Neuronal stem cell (in vitro differentiated cells): ENCODE results near the gene STIM1.
A peak's percentile ranks its signal among the peaks of the same experiment; 100 is the strongest.

Experiments
- DNase-seq: peaks from one replicate; pipeline ENCODE4 v3.0.0-alpha.2; 2013; ENCODE audit warnings: low spot score
- H2AFZ ChIP-seq: one replicate; pipeline ENCODE4 v1.6.1; 2013; ENCODE audit warnings: mild to moderate bottlenecking, low read length, inconsistent platforms
- H2AK5ac ChIP-seq: 2 replicates; pipeline ENCODE4 v1.6.1; 2013; ENCODE audit warnings: low read depth, mild to moderate bottlenecking, inconsistent platforms, low read length, moderate library complexity, mixed read lengths
- H2BK120ac ChIP-seq: 2 replicates; pipeline ENCODE4 v1.6.1; 2013; ENCODE audit warnings: low read depth, mild to moderate bottlenecking, inconsistent platforms, low read length, moderate library complexity, mixed read lengths
- H2BK12ac ChIP-seq: one replicate; pipeline ENCODE4 v1.6.1; 2013; ENCODE audit warnings: low read length, inconsistent platforms
- H2BK15ac ChIP-seq: 2 replicates; pipeline ENCODE4 v1.6.1; 2013; ENCODE audit warnings: mild to moderate bottlenecking, low read length, inconsistent platforms, mixed read lengths
- H2BK5ac ChIP-seq: one replicate; pipeline ENCODE4 v1.6.1; 2013; ENCODE audit warnings: inconsistent platforms, mild to moderate bottlenecking, low read length, moderate library complexity
- H3K14ac ChIP-seq: one replicate; pipeline ENCODE4 v1.6.1; 2013; ENCODE audit warnings: low read length, inconsistent platforms
- H3K18ac ChIP-seq: 2 replicates; pipeline ENCODE4 v1.6.1; 2013; ENCODE audit warnings: low read length, inconsistent platforms
- H3K23ac ChIP-seq: 2 replicates; pipeline ENCODE4 v1.6.1; 2013; ENCODE audit warnings: low read depth, mild to moderate bottlenecking, mixed read lengths, low read length, inconsistent platforms; ENCODE audit not compliant: poor library complexity
- H3K27ac ChIP-seq: replicated peaks from 3 replicates; pipeline ENCODE4 v1.5.1; 2013; ENCODE audit warnings: low read length, inconsistent platforms
- H3K27me3 ChIP-seq, 3 experiments: 2 replicates each; pipeline ENCODE4 v1.6.1; 2013; ENCODE audit warnings: low read length in 3 of 3, mild to moderate bottlenecking in 2 of 3, inconsistent platforms in 1 of 3, low read depth in 1 of 3, mixed read lengths in 1 of 3, moderate library complexity in 1 of 3; ENCODE audit not compliant: control insufficient read depth in 3 of 3, insufficient read depth in 3 of 3
- H3K36me3 ChIP-seq, 2 donors: replicated peaks in 1 of 2; 2 replicates each; pipeline ENCODE4 v1.6.1; 2013; ENCODE audit warnings: low read length in 2 of 2; ENCODE audit not compliant: control insufficient read depth in 2 of 2, insufficient read depth in 2 of 2
- H3K4ac ChIP-seq: 2 replicates; pipeline ENCODE4 v1.6.1; 2013; ENCODE audit warnings: inconsistent platforms, mild to moderate bottlenecking, low read length, moderate library complexity
- H3K4me1 ChIP-seq, 2 donors: 1 replicate in 1 of 2; 2 replicates in 1 of 2; pipeline ENCODE4 v1.6.1; 2013; ENCODE audit warnings: low read length in 2 of 2, low read depth in 1 of 2; ENCODE audit not compliant: control insufficient read depth in 2 of 2, insufficient read depth in 1 of 2
- H3K4me2 ChIP-seq: one replicate; pipeline ENCODE4 v1.6.1; 2013; ENCODE audit warnings: mild to moderate bottlenecking, low read length, inconsistent platforms; ENCODE audit not compliant: insufficient read depth, poor library complexity, severe bottlenecking
- H3K4me3 ChIP-seq, 2 donors: 2 replicates each; pipeline ENCODE4 v1.5.1; 2013; ENCODE audit warnings: low read length in 2 of 2, mild to moderate bottlenecking in 2 of 2, inconsistent platforms in 1 of 2, moderate library complexity in 1 of 2
- H3K79me1 ChIP-seq: one replicate; pipeline ENCODE4 v1.6.1; 2013; ENCODE audit warnings: low read depth, mild to moderate bottlenecking, inconsistent platforms, low read length, moderate library complexity
- H3K9ac ChIP-seq: one replicate; pipeline ENCODE4 v1.6.1; 2013; ENCODE audit warnings: mild to moderate bottlenecking, low read depth, low read length, inconsistent platforms; ENCODE audit not compliant: poor library complexity
- H3K9me3 ChIP-seq, 2 donors: replicated peaks in 1 of 2; 2 replicates each; pipeline versions ENCODE3 to v1.6.1; 2013; ENCODE audit warnings: low read length in 2 of 2, mild to moderate bottlenecking in 2 of 2, inconsistent platforms in 1 of 2, low read depth in 1 of 2, mixed read lengths in 1 of 2, moderate library complexity in 1 of 2; ENCODE audit not compliant: control insufficient read depth in 2 of 2, insufficient read depth in 1 of 2
- H4K8ac ChIP-seq: one replicate; pipeline ENCODE4 v1.6.1; 2013; ENCODE audit warnings: low read depth, mild to moderate bottlenecking, inconsistent platforms, low read length, moderate library complexity
- H4K91ac ChIP-seq: one replicate; pipeline ENCODE4 v1.6.1; 2013; ENCODE audit warnings: low read length, low read depth, mild to moderate bottlenecking, inconsistent platforms; ENCODE audit not compliant: poor library complexity
- WGBS, 2 donors: extraction: QIAGEN DNeasy Blood & Tissue Kit; methylation state at CpG; one replicate each; pipeline ENCODE4 v1.1.7; 2013; ENCODE audit warnings: missing lambda C conversion rate in 2 of 2, mixed read lengths in 1 of 2; ENCODE audit not compliant: insufficient read length in 2 of 2, insufficient replicate concordance in 1 of 2; ENCODE audit errors: extremely low coverage in 2 of 2; 5-methylcytosine and 5-hydroxymethylcytosine counted together

The STIM1 gene

GRCh38 chr11:3834349-3834663 lies 21.2 kb upstream of the STIM1 start:
- Histone ChIP-seq H4K91ac (no peak overlapping the region), H3K18ac (no peak overlapping the region), H3K14ac (no peak overlapping the region), H2BK12ac (no peak overlapping the region), H3K36me3 (peaks cover 2 to 75% of the 10 kb centered on the region in 2 donors), H3K27ac (no peak overlapping the region), H3K79me1 (peaks cover 8% of the 10 kb centered on the region), H2BK15ac (no peak overlapping the region), H3K4me1 (peaks cover 1 to 10% of the 10 kb centered on the region in 2 donors), H3K9me3 (no peaks in the 10 kb centered on the region), H2AK5ac (no peak overlapping the region), H3K4ac (no peak overlapping the region), H3K23ac (no peak overlapping the region), H3K27me3 (no peaks in the 10 kb centered on the region), H3K9ac (no peak overlapping the region), H2BK5ac (no peak overlapping the region), H2BK120ac (no peak overlapping the region), H4K8ac (no peak overlapping the region), H3K4me2 (no peak overlapping the region), H2AFZ (no peak overlapping the region), H3K4me3 (no peak overlapping the region)
- no CpG with 5 or more reads among the region's 4 CpGs for WGBS, 2 donors
- DNase-seq, result no peak

- no peak overlapping the region for H3K23ac ChIP-seq
- no peak overlapping the region for H3K14ac ChIP-seq
- H2BK15ac ChIP-seq, result no peak overlapping the region
- no peak overlapping the region for H3K4me3 ChIP-seq
- H3K36me3 ChIP-seq, result peaks cover 2 to 71% of the 10 kb centered on the region in 2 donors
- no peak overlapping the region for H2AFZ ChIP-seq
- H3K9ac ChIP-seq, result no peak overlapping the region
- no peaks in the 10 kb centered on the region for H3K27me3 ChIP-seq
- no peak overlapping the region for H3K4ac ChIP-seq
- H4K91ac ChIP-seq, result no peak overlapping the region
- no peak overlapping the region for H3K18ac ChIP-seq
- H3K9me3 ChIP-seq, result no peaks in the 10 kb centered on the region
- H2BK120ac ChIP-seq, result no peak overlapping the region
- no CpG with 5 or more reads among the region's 7 CpGs for WGBS, 2 donors
- no peak overlapping the region for H3K4me2 ChIP-seq
- no peak overlapping the region for H4K8ac ChIP-seq
- peaks cover 9% of the 10 kb centered on the region for H3K79me1 ChIP-seq
- H2AK5ac ChIP-seq, result no peak overlapping the region
- no peak overlapping the region for H3K27ac ChIP-seq
- H2BK12ac ChIP-seq, result no peak overlapping the region
- no peak overlapping the region for H2BK5ac ChIP-seq
- no peak for DNase-seq
- peaks cover 5 to 16% of the 10 kb centered on the region in 2 donors for H3K4me1 ChIP-seq
Observed at GRCh38 chr11:3834664-3835461, 20.6 kb upstream of the STIM1 start.

DNA sequence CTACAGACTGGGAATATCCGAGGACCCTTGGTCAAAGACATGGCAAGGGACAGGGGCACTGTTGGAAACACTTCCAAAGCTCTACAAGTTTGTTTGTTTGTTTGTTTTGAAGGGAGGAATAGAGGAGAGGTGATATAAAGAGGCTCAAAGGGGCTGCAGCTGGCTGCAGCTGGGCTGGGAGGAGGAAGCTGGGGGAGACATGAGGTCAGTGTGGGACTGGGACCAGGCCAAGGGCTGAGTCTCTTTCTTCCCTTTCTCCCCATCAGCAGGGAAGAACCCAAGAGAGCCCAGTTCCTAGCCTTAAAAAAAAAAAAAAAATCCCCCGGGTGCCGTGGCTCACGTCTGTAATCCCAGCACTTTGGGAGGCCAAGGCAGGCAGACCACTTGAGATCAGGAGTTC lies 19.7 kb upstream of the STIM1 start:
- Histone ChIP-seq H2BK15ac (no peak overlapping the region), H3K4ac (no peak overlapping the region), H2AK5ac (no peak overlapping the region), H3K18ac (no peak overlapping the region), H2AFZ (no peak overlapping the region), H2BK12ac (no peak overlapping the region), H3K27ac (no peak overlapping the region), H3K27me3 (no peaks in the 10 kb centered on the region), H4K8ac (no peak overlapping the region), H3K4me3 (no peak overlapping the region), H2BK120ac (no peak overlapping the region), H3K23ac (no peak overlapping the region), H3K79me1 (peaks cover 9% of the 10 kb centered on the region), H3K4me1 (peaks cover 7 to 19% of the 10 kb centered on the region in 2 donors), H3K14ac (no peak overlapping the region), H3K9ac (no peak overlapping the region), H3K4me2 (no peak overlapping the region), H2BK5ac (no peak overlapping the region), H4K91ac (no peak overlapping the region), H3K9me3 (no peaks in the 10 kb centered on the region), H3K36me3 (peaks cover 2 to 62% of the 10 kb centered on the region in 2 donors)
- no peak for DNase-seq
- WGBS, 2 donors, result no CpG with 5 or more reads among the region's 4 CpGs

GRCh38 chr11:3836903-3837302 lies 18.6 kb upstream of the STIM1 start:
- no peak overlapping the region for H2BK5ac ChIP-seq
- no peaks in the 10 kb centered on the region for H3K9me3 ChIP-seq
- no peak for DNase-seq
- H4K91ac ChIP-seq, result no peak overlapping the region
- H3K9ac ChIP-seq, result no peak overlapping the region
- peak overlapping the region; percentile 8 for H3K23ac ChIP-seq
- H2AK5ac ChIP-seq, result no peak overlapping the region
- WGBS, 2 donors, result no CpG with 5 or more reads among the region's 5 CpGs
- no peak overlapping the region for H3K4ac ChIP-seq
- H2BK12ac ChIP-seq, result no peak overlapping the region
- no peak overlapping the region for H3K4me2 ChIP-seq
- H3K4me1 ChIP-seq, result peaks cover 7 to 21% of the 10 kb centered on the region in 2 donors
- no peak overlapping the region for H2AFZ ChIP-seq
- H2BK15ac ChIP-seq, result no peak overlapping the region
- no peaks in the 10 kb centered on the region for H3K27me3 ChIP-seq
- peaks cover 2 to 51% of the 10 kb centered on the region in 2 donors for H3K36me3 ChIP-seq
- no peak overlapping the region for H3K18ac ChIP-seq
- H3K79me1 ChIP-seq, result peaks cover 7% of the 10 kb centered on the region
- H4K8ac ChIP-seq, result no peak overlapping the region
- H3K14ac ChIP-seq, result no peak overlapping the region
- H3K27ac ChIP-seq, result no peak overlapping the region
- no peak overlapping the region for H2BK120ac ChIP-seq
- H3K4me3 ChIP-seq, result no peak overlapping the region
